Pancreas (tissue), 10 donors: Measurements from ENCODE around the gene SORCS2. TPM values are rescaled to one million over a fixed set of nuclear protein-coding genes. Genes with fewer than 3 reads are reported as not detected.

Source experiments
- ATAC-seq, 4 donors: fragments of 200-7000 bp; cut with Tn5 transposase; one replicate each; pipeline versions ENCODE4 v1.8.0 to v1.9.1; 2020; ENCODE audit warnings: mild to moderate bottlenecking in 4 of 4, moderate library complexity in 4 of 4
- DNase-seq, 6 donors: peaks; one replicate each; pipeline ENCODE4 v3.0.0-alpha.2; 2020
- FAIRE-seq: peaks from 2 replicates; lab custom pipeline; 2012; peaks lifted over from hg19 to GRCh38; lab: Jason Lieb, UNC
- H3K27ac ChIP-seq, 4 donors: fragments of 200-600 bp; sonication (generic); 1 replicate in 3 of 4; 2 replicates in 1 of 4; pipeline versions ENCODE4 v1.5.0 to v1.8.0; 2020
- H3K27me3 ChIP-seq, 4 donors: fragments of 200-600 bp; one replicate each; pipeline ENCODE4 v1.8.0; 2021
- H3K36me3 ChIP-seq, 3 donors: fragments of 200-600 bp; sonication (generic) in 1 of 3; one replicate each; pipeline versions ENCODE4 v1.5.0 to v1.8.0; 2020 to 2021
- H3K4me1 ChIP-seq, 3 donors: fragments of 200-600 bp; one replicate each; pipeline ENCODE4 v1.8.0; 2021
- H3K4me3 ChIP-seq, 4 donors: fragments of 200-600 bp; sonication (generic) in 2 of 4; one replicate each; pipeline versions ENCODE4 v1.5.0 to v1.8.0; 2020 to 2021
- H3K9me3 ChIP-seq, 4 donors: fragments of 200-600 bp; one replicate each; pipeline ENCODE4 v1.8.0; 2021
- WGBS, 2 donors: extraction: QIAGEN DNeasy Blood & Tissue Kit; methylation state at CpG; one replicate each; pipeline ENCODE4 v1.1.7; 2013; 5-methylcytosine and 5-hydroxymethylcytosine counted together
- intact Hi-C, 3 donors: fragments of 100-400 bp; cut with DNase I; formaldehyde crosslinking; loops; one replicate each; pipeline versions ENCODE4 v1.11.1 to v1.14.2; 2022
- polyA plus RNA-seq, 2 donors: library from polyadenylated mRNA; stranded (reverse); fragments of 200-250 nt; gene quantifications; one replicate each; pipeline ENCODE4 v1.2.3, GENCODE V29; 2013
- total RNA-seq, 6 donors: library from RNA; stranded (reverse); fragmentation: NEBNext Ultra II Directional in 4 of 6; extraction: Animal tissue kit (Norgen Biotek cat#: 25700) in 4 of 6; gene quantifications; one replicate each; pipeline versions ENCODE4 v1.2.1 to v1.2.4, GENCODE V29; 2021 to 2023
- TF ChIP-seq, protein P1 (sequence below), 4 donors: fragments of 200-600 bp; sonication (generic) in 3 of 4; IDR thresholded peaks; one replicate each; pipeline versions ENCODE4 v1.5.0 to v1.8.0; 2021; ENCODE audit warnings: antibody characterized with exemption in 4 of 4
- donor health status: healthy with polysubstance abuse.
- donor health status: DM: no; HTN: no; CAD: no; lungs with moderate emphysema.
- donor health status: DM: no; HTN: no; CAD: no.
- donor health status: control.
- donor health status: control.
- donor health status: Bipolar disorder and iron deficiency.
- donor health status: DM: yes; HTN: yes; CAD: no.
- donor health status: DM: no; HTN: no; CAD: no.
- donor health status: DM: no; HTN: no; CAD: no.
- donor health status: DM: yes; HTN: yes; CAD: no.

SORCS2 gene
- total and polyA plus RNA-seq, 8 donors, result 0.14 to 1.7 (median 0.42) TPM

- no peak for ATAC-seq
- no peak for DNase-seq
- no peaks in the 10 kb centered on the region for H3K27me3 ChIP-seq
- intact Hi-C loops, result no loop called here
- H3K9me3 ChIP-seq, result no peaks in the 10 kb centered on the region
- H3K27ac ChIP-seq, result no peak overlapping the region
- no peaks in the 10 kb centered on the region for H3K4me1 ChIP-seq
- H3K36me3 ChIP-seq, result no peaks in the 10 kb centered on the region
- WGBS, 2 donors, result 51 to 52% methylated on average over 11 of the region's 11 CpGs
- TF ChIP-seq, protein P1, sequence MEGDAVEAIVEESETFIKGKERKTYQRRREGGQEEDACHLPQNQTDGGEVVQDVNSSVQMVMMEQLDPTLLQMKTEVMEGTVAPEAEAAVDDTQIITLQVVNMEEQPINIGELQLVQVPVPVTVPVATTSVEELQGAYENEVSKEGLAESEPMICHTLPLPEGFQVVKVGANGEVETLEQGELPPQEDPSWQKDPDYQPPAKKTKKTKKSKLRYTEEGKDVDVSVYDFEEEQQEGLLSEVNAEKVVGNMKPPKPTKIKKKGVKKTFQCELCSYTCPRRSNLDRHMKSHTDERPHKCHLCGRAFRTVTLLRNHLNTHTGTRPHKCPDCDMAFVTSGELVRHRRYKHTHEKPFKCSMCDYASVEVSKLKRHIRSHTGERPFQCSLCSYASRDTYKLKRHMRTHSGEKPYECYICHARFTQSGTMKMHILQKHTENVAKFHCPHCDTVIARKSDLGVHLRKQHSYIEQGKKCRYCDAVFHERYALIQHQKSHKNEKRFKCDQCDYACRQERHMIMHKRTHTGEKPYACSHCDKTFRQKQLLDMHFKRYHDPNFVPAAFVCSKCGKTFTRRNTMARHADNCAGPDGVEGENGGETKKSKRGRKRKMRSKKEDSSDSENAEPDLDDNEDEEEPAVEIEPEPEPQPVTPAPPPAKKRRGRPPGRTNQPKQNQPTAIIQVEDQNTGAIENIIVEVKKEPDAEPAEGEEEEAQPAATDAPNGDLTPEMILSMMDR (IDR thresholded peaks at IDR 0.05), result no peak
- FAIRE-seq, result no peak
- H3K4me3 ChIP-seq, result no peak overlapping the region
Observed at GRCh38 chr4:7621252-7622035, 429.1 kb downstream of the SORCS2 start.

DNA sequence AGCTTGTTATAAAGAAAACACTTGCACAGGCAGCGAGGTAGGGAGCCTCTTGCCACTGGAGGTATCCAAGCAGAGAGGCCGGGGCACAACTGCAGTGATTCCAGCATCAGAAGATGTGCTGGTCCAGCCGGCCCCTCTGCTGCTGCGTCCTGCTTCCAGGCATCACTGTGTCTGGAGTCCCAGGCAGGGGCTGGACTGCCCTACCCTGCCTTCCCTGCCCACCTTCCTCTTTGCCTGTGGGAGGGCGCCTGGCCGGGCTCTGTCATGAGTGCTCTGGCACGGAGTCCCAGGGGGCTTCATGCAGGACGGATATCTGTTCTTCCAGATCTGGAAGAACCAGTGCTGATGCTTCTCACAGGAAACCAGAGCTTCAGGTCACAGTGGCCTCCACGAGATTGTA, 430.0 kb downstream of the SORCS2 start:
- H3K27ac ChIP-seq, result no peak overlapping the region
- H3K4me3 ChIP-seq, result no peak overlapping the region
- TF ChIP-seq, protein P1 (IDR thresholded peaks at IDR 0.05), result no peak
- ATAC-seq (no peak), DNase-seq (no peak), FAIRE-seq (no peak)
- no peaks in the 10 kb centered on the region for H3K4me1 ChIP-seq
- no peaks in the 10 kb centered on the region for H3K36me3 ChIP-seq
- no peaks in the 10 kb centered on the region for H3K9me3 ChIP-seq
- WGBS, 2 donors, result 57 to 75% methylated on average over 9 of the region's 9 CpGs
- intact Hi-C loops, result no loop called here
- H3K27me3 ChIP-seq, result no peaks in the 10 kb centered on the region

DNA sequence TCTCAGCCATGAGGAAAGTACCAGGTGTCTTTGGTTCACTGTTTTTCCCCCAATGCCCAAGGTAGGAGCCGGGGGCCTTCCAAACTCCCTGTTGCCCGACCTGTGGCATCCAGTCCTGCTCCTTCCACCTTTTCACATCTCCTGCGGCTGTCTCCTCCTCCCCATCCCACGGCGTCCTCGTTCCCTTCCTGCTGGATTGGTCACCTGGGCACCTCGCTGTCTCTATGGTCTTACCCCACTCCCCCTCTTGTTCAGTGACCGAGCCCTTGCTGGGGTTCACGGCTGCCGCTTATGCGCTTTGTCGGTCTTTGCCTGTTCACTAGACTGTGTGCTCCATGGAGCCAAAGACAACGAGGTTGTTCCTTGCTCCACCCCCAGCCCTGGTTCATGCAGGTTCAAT, 431.1 kb downstream of the SORCS2 start:
- H3K4me1 ChIP-seq, result no peaks in the 10 kb centered on the region
- H3K9me3 ChIP-seq, result no peaks in the 10 kb centered on the region
- TF ChIP-seq, protein P1 (IDR thresholded peaks at IDR 0.05), result no peak
- no peak for DNase-seq
- no peak for ATAC-seq
- intact Hi-C loops, result no loop called here
- no peaks in the 10 kb centered on the region for H3K36me3 ChIP-seq
- no peaks in the 10 kb centered on the region for H3K27me3 ChIP-seq
- FAIRE-seq, result no peak
- H3K4me3 ChIP-seq, result no peak overlapping the region
- 73 to 81% methylated on average over 13 of the region's 13 CpGs for WGBS, 2 donors
- no peak overlapping the region for H3K27ac ChIP-seq

DNA sequence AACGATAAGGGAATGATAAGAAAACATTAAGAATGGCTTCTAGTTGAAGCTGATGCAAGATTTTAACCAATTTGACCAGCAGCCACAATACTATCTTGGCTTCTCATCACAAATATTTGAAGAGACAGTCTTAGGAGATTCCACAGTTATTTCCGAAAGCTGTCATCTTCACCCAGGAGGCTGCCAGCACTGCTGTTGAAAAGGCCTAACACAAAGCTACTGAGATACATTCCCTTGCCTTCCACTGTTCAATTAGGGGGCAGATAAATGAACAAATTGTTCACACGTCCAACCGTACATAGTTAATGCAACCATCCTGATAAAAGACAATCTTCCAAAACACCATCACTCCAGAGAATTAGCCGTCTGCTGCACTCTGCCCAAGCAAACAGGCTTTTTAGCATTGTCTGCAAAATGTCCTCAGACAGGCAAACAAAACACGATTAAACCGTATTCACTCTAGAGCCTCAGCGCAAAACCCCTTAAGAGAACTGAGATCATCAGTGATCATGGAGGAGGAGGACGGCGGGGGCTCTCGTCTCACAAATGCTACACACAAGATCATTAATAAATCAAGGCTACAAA, 432.1 kb downstream of the SORCS2 start:
- H3K9me3 ChIP-seq, result no peaks in the 10 kb centered on the region
- H3K27me3 ChIP-seq, result no peaks in the 10 kb centered on the region
- no peak overlapping the region for H3K4me3 ChIP-seq
- no peaks in the 10 kb centered on the region for H3K4me1 ChIP-seq
- intact Hi-C loops, result no loop called here
- ATAC-seq, result peak in 2 of 4 donors; percentile 25 to 44
- H3K27ac ChIP-seq, result no peak overlapping the region
- TF ChIP-seq, protein P1 (IDR thresholded peaks at IDR 0.05), result no peak
- no peak for DNase-seq
- 54 to 57% methylated on average over 11 of the region's 11 CpGs for WGBS, 2 donors
- H3K36me3 ChIP-seq, result no peaks in the 10 kb centered on the region
- no peak for FAIRE-seq

DNA sequence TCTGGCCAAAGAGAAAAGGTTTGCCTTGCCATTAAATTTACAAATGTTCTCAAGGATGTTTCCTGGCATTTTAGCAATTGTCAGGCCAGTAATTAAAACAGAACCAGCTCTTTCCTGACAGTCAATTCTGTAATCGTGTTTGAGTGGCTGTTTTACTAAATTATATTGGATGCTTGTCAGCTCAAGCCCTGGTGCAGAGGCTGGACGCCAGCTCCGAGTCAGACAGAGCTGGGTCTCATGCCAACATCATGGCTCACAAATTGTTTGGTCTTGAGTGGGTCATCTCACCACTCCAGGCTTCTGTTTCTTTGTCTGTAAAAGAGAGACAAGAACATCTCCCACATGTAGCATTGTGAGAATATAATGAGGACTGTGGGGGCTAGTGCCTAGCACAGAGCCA, 432.7 kb downstream of the SORCS2 start:
- Histone ChIP-seq H3K27me3 (no peaks in the 10 kb centered on the region), H3K27ac (no peak overlapping the region), H3K4me1 (no peaks in the 10 kb centered on the region), H3K9me3 (no peaks in the 10 kb centered on the region), H3K36me3 (no peaks in the 10 kb centered on the region), H3K4me3 (no peak overlapping the region)
- DNase-seq (no peak), FAIRE-seq (no peak), ATAC-seq (no peak)
- intact Hi-C loops, result no loop called here
- 17 to 22% methylated on average over 3 of the region's 3 CpGs for WGBS, 2 donors
- TF ChIP-seq, protein P1 (IDR thresholded peaks at IDR 0.05), result no peak
